NK-92 treated with Interleukin-12 subunit alpha and Interleukin-12 subunit beta, amount 100 ng/mL, for 24 hours (cell line): ENCODE measurements around the gene MACROD2.
"Not testable (repeated sequence)": the region's sequence is repeated elsewhere in the genome, so short reads cannot be mapped to it uniquely, and the experiment has no call there.

ENCODE experiments used
- DNase-seq: peaks from one replicate; lab custom pipeline; 2025; lab: John Stamatoyannopoulos, UW

The MACROD2 gene

GRCh38 chr20:15171016-15171415 lies 1175.7 kb downstream of the MACROD2 start:
- DNase-seq = no peak

DNA sequence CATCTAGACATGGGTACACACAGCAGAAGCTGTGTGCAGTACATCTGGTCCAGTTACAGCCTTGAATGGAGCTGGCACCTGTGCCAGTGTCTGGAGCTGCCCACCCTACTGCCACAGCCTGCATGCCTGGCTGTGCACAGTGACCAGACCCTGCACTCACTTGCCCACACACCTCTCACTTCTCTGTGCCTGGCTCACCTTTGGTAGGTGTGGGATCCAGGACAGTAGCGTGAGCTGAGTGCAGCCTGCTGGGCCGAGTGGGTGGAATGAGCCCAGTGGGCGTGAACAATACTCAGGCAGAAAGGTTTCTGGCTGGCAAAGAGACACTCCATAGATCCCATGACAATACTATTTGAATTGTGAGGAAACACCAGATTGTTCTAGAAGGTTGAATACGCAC lies 1181.6 kb downstream of the MACROD2 start:
- no peak for DNase-seq

DNA sequence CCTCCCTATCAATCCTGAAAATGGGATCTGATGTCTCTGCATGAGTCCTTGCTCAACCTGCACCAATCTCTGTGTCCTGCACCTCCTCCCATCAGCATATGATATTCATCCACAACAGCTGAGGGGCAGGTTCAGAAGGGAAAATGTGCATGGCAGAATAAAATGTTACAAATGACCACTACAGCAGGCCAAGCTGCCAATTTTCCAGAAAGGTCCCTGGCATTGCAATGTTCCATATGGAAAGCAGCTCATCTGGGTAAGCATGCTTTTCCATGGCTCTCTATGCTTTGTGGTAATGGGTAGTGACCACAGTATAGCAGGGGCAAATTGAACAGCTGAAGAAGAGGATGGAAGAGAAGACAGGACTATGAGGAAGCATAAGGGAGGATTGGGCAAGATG lies 1183.3 kb downstream of the MACROD2 start:
- DNase-seq = no peak

DNA sequence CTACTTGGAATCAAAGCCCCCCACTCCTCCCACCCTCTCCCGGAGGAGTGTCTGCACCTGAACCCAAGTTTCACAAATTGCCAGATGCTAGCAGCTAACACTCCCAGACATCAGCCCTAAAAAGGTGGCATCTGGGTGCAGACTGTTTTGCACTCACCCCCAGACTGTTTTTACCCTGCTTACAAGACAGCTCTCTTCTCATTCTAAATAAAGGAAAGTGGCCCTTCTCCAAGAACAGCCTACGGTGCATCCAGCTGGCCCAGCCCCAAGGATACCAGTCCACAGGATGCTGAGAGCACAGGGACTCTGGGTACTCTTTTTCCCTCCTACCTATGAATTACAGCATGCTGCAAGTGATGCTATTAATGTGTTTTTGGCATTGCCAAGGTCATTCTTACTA lies 1184.1 kb downstream of the MACROD2 start:
- no peak for DNase-seq

- DNase-seq = no peak
These were observed 1184.5 kb downstream of the MACROD2 start for GRCh38 chr20:15179781-15180180.

GRCh38 chr20:15185322-15185721 lies 1190.0 kb downstream of the MACROD2 start:
- DNase-seq = no peak

DNA sequence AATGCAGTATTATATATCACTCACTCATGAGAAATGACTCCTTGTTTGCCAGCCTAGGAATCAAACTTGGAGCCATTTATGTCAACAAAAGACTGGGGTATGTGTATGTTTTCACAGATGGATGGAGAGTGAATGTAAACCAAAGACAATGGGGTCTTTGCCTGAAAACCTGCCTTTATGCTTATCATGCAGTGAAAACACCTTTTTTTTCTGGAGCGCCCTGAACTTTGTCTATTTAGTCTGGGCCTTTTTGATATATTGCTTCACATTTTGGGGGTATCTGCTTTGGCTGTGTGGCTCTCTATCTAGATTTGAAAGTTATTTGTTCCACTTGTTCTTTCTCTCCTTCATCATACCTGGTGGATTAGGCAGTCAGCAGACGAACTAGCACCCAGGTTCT lies 1190.6 kb downstream of the MACROD2 start:
- no peak for DNase-seq

GRCh38 chr20:15187612-15188011 lies 1192.3 kb downstream of the MACROD2 start:
- no peak for DNase-seq

DNA sequence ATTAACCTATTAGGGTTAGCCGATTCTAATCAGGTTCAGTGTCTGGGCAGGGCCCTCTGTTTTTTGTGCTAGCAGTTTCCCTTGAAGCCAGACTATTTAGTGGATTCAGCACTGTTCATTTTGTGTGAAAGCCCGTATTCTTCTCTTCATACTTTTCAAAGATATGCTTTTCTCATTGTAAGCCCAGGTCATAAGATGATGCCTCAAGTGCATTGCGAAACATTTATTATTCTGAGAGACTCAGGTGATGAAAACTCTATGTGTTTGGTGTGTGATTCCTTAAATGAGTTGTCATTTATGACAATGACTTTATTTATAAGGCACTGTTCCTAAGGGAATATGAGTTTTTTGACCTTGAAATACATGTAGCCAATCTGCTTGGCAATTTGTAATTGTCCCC lies 1193.1 kb downstream of the MACROD2 start:
- no peak for DNase-seq

DNA sequence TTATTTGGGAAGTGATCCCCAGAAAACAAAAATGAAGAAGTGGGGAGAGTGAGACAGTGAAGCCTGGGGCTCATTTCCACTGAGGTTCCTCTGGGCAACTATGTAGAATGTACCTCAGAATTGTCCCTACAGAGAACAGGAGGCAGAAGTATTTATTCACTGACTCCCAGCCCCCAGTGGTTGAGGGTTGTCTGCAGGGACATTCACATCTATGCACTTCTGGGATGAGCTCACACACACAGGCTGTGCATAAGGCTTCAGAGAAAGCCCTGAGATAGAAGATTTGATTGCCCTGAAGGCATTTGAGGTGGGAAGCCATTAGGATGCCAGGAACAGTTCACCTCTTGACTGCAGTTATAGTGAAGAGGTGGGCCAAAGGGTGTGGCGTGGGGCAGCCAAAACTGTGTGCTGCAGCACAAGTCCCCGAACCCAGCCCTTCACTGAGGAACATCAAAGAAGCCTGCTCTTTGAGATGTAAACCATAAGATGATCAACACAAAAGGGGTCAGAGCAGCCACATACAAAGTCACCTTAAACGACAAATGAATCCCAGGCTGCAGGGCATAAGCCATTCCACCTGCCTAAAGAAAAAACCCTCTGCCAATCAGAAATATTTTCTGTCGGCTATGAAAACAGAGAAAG lies 1195.9 kb downstream of the MACROD2 start:
- DNase-seq = no peak

DNA sequence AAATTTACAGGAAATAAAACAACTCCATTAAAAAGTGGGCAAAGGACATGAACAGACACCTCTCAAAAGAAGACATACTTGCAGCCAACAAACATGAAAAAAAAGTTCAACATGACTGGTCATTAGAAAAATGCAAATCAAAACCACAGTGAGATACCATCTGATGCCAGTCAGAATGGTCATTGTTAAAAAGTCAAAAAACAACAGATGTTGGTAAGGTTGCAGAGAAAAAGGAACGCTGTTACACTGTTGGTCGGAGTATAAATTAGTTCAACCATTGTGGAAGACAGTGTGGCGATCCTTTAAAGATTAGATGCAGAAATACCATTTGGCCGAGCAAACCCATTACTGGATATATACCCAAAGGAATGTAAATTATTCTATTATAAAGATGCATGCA lies 1200.1 kb downstream of the MACROD2 start:
- DNase-seq = no peak

DNA sequence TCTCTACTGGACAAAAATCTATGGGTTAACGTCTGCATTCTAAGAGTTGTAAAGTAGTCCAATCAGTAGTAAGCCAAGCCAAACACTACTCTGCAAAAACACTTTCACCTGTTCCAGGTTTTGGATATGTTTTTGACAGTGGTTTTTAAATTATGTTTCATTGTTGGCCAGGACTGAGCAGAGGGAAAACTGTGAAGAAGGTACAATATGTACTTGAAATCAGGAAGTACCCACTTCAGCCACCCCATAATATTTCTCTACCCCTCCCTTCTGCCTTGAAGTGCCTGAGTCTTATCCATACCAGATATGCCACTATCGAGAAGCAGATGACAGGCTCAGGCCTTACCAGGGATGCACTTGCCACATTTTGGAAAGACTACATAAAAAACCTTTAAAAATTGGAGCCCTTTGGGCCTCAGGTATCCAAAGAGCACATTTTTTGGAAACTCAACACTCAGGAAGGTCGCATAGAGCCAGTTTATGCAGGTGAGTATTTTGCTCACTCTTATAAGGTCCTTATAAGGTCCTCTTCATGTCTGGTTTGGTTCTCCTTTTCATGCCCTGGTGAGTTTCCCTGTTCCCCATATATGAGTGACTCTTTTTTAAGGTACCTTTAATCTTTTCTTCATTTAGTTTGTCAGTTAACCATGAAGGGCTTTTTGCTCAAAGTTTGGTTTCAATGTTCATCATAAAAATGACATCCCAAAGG lies 1201.4 kb downstream of the MACROD2 start:
- DNase-seq = no peak

DNA sequence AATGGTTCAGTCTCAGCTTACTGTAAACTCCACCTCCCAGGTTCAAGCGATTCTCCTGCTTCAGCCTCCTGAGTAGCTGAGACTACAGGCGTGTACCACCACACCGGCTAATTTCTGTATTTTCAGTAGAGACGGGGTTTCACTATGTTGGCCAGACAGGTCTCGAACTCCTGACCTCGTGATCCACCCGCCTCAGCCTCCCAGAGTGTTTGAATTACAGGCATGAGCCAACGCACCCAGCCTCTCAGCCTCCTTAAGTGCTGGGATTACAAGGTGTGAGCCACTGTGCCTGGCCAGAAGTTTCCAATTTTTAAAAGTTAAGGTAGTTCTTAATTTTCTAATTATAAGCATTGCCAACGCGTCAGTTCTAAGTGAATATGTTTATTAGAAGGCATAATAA lies 1202.7 kb downstream of the MACROD2 start:
- DNase-seq = not testable (repeated sequence)

GRCh38 chr20:15199698-15200097 lies 1204.4 kb downstream of the MACROD2 start:
- DNase-seq = no peak

GRCh38 chr20:15200147-15200565 lies 1204.8 kb downstream of the MACROD2 start:
- DNase-seq = no peak

DNA sequence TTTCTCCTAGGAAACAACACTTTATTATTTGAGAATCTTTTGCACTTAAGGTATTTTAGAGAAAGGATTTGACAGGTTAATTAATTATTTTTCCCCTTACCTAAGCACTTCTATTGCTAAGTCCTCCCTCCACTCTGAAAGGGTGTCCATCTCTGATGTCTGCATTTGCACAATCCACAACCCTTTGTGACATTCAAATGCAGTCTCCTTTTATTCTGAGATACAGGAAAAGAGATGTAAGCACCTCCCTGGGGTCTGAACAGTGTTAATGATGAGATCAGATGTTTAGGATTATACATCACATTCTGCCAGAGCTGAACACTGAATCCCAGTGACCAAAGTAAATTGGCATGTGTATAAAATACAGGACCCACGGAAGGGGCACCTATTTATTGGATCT lies 1206.3 kb downstream of the MACROD2 start:
- no peak for DNase-seq

- DNase-seq = no peak
These were observed 1208.9 kb downstream of the MACROD2 start for GRCh38 chr20:15204234-15204633.

GRCh38 chr20:15205028-15205427 lies 1209.7 kb downstream of the MACROD2 start:
- no peak for DNase-seq

DNA sequence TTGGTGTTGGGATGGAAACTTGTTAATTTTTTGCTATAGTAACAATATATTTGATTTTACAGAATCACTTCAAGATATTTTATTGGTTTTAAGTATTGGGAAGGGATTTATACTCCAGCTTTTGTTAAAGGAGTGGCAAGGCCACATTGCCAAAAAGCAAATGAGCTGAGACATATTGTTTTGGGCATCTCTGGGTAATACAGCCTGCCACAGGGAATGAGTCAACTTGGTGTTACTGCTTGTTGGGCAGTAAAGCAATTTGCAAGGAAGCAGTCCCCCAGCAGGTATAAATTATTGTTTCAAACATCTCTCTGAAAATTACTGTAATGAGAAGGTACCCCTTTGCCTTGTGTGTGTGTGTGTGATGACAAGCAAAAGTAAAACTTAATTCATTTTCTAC lies 1210.4 kb downstream of the MACROD2 start:
- DNase-seq = no peak

- DNase-seq = no peak
These were observed 1214.2 kb downstream of the MACROD2 start for GRCh38 chr20:15209537-15209936.

DNA sequence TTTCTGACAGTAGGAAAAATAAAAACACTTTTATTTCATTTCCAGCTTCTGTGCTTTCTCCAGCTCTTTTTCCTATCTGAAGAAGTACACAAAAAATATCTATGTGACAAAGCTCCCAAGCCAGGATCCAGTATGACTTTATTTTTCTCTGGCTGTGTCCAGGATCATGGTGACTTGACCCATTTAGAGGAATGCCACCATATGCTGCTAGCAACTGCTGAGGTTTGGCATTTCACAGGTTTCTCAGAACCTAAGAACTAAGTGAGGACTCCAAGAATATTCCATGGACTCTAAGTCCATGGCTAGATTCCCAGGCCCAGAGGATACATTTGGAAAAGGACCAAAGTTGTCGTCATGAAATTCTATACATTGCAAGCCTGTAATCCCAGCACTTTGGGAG lies 1218.7 kb downstream of the MACROD2 start:
- no peak for DNase-seq

DNA sequence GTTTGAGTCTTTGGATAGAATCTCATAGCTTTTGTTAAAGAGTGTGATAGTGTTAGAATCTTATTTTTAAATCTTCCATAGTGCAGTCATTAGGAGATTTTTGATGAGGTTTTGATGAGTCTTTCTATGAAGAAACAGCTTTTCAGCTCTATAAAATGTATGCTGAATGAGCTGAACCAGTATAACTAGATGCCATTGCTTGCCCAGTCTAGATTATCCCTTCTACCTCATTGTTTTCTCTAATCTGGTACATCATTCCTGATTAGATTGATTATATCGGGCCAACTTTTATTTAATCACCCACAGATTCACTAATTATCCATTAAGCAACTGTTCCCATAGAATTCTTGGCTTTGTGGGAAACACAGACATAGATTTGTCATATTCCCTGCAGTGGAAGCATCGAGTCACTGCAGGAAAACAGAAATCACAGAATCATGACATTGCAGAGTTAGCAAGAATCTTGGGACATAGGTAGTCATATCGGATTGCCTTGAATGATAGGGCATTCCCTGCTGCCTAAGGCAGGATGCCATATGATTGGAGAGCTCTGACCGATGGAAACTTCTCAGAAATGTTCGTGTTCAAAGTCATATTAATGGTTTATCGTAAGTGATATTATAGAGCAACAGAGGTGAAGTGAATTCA lies 1224.8 kb downstream of the MACROD2 start:
- no peak for DNase-seq

- no peak for DNase-seq
These were observed 1225.7 kb downstream of the MACROD2 start for GRCh38 chr20:15220778-15221565.
